DOHH2 (cell line): ENCODE data around the gene UGT1A8.

Experiments used
- EZH2phosphoT487 ChIP-seq: fragments of 200-600 bp; sonication (generic); IDR thresholded peaks from 2 replicates; pipeline ENCODE4 v1.6.1; 2017; ENCODE audit warnings: borderline replicate concordance, mild to moderate bottlenecking, antibody characterized with exemption, low read length, moderate library complexity, mixed read lengths
- TF ChIP-seq, protein P1 (sequence below): fragments of 200-600 bp; sonication (generic); IDR thresholded peaks from one replicate; pipeline ENCODE4 v1.5.1; 2014; ENCODE audit warnings: antibody characterized with exemption, mild to moderate bottlenecking, low read depth, low read length; ENCODE audit not compliant: poor library complexity, severe bottlenecking

DNA sequence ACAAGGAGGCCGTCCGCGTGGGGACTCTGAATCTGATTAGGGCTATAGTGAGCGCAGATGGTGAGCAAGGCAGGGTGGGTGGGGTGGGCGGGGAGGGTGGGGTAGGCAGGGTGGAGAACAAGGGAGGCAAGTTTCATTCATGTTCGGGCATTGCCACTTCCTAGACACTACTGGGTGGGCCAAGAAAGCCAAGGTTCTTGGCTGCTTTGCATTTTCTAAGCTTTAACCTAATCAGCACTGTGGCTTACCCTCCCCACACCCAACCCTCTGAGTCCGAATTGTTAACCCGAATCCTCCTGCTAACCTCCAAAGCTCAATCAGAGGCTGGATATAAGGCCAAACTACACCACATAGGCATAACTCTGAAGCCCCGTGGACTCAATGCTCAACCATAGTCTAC lies 178.8 kb downstream of the UGT1A8 start:
- TF ChIP-seq, protein P1, sequence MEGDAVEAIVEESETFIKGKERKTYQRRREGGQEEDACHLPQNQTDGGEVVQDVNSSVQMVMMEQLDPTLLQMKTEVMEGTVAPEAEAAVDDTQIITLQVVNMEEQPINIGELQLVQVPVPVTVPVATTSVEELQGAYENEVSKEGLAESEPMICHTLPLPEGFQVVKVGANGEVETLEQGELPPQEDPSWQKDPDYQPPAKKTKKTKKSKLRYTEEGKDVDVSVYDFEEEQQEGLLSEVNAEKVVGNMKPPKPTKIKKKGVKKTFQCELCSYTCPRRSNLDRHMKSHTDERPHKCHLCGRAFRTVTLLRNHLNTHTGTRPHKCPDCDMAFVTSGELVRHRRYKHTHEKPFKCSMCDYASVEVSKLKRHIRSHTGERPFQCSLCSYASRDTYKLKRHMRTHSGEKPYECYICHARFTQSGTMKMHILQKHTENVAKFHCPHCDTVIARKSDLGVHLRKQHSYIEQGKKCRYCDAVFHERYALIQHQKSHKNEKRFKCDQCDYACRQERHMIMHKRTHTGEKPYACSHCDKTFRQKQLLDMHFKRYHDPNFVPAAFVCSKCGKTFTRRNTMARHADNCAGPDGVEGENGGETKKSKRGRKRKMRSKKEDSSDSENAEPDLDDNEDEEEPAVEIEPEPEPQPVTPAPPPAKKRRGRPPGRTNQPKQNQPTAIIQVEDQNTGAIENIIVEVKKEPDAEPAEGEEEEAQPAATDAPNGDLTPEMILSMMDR, result no peak
- no peak for TF ChIP-seq EZH2phosphoT487
